ENCODE data around the gene CXXC5.
"Not testable (repeated sequence)": the region's sequence is repeated elsewhere in the genome, so short reads cannot be mapped to it uniquely, and the experiment has no call there.

Gene CXXC5

DNA sequence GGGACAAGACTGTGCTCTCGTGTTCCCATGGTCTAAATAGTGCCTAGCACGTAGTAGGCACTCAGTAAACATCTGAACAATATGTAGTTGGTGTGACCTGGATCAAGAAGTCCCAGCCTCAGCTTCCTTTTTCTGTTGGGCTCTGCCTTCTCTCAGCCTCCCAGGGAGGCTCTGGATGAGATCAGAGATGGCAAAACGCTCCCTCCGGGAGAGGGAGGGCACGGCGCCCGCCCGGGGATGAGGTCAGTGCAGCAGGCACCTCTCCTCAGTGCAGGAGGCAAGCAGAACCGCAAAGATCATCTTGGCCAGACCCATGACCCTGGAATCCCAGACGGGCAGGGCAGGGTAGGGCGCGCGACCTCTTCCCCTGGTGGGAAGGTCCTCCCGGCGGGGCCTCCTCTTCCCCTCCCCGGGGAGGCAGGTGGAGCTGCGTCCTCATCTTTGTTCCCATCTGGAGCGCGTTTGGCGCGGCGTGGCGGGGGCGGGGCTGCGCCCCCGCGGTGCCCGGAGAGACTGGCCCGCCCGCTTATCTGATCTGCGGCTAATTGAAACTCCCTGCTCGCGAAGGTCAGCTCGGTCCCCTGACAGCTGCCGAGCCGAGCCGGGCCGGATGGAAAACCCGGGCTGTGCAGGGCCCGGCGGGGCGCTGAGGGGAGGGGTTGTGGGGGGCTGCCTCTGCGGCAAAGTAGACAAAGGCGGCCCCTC lies 60.9 kb downstream of the CXXC5 start:
- FAIRE-seq: no peak
- no peak for DNase-seq (ENCODE audit: insufficient read length, low spot score)

DNA sequence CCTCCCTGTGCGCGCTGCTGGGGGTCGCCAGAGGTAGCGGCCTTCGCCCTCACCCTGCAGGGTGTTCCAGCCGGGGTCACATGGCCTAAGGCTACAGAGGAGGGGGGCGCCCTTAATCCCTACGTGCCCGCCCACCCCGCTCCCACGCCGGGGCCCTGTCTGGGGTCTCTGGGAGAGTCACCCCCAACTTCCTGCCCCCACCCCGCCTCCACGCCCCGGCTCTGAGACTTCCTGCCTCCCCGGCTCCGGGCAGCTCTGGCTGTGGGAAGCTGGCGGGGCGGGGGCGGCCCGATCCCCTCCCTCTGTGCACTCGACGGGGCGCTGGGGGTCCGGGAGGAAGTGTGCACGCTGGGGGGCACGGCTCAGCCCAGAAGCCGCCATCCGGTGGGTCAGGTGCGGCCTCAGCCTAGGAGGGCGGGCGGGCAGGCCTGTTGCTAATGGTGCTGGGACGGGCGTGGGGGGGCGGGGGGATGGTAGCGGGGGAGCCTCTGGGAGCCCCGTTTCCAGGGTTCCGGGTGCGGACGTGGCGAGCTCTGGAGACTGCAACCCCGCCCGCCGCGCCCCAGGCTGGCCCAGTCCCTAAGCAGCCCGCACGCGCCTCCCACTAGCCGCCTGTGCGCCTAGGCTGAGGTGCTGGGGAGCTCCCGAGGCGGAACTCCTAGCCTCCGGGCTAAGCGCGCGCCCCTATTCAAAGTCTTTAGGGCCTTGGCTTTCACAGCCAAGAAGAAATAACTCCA lies 61.6 kb downstream of the CXXC5 start:
- FAIRE-seq (peak; percentile 83), DNase-seq (ENCODE audit: insufficient read length, low spot score) (no peak)

DNA sequence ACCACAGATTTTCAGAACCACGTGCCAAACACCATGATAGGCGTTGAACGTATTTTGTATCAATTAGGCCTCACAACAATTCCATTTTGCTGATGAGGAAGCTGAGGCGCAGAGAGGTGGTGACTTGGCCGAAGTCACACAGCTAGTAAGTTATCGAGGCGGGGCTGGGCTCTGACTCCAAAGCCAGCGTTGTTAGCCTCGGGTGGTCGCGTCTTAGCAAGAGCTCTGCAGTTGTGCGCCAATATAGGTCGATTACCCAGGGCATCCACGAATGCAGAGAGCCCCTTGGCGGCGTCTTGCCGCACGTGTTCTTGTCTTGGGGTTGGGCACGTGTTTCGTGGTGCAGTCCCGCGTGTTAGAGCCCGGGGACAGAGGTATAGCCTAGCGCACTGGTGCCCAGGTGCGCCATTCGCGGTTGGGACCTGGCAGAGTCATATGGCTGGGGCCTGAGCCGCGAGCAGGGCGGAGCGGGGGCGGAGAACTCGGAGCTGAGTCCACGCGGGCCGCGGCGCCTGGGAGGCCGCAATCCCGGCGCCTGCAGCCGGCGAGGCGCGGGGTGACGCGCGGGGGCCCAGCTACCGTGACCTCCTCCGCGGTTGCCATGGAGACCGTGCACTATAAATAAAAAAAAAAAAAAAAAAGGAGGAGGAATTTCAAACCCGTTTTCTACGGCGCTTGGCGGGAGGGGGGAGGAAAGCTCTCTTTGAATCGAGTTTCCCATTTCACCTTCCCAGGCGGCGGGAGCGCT lies 62.3 kb downstream of the CXXC5 start:
- FAIRE-seq: no peak

DNA sequence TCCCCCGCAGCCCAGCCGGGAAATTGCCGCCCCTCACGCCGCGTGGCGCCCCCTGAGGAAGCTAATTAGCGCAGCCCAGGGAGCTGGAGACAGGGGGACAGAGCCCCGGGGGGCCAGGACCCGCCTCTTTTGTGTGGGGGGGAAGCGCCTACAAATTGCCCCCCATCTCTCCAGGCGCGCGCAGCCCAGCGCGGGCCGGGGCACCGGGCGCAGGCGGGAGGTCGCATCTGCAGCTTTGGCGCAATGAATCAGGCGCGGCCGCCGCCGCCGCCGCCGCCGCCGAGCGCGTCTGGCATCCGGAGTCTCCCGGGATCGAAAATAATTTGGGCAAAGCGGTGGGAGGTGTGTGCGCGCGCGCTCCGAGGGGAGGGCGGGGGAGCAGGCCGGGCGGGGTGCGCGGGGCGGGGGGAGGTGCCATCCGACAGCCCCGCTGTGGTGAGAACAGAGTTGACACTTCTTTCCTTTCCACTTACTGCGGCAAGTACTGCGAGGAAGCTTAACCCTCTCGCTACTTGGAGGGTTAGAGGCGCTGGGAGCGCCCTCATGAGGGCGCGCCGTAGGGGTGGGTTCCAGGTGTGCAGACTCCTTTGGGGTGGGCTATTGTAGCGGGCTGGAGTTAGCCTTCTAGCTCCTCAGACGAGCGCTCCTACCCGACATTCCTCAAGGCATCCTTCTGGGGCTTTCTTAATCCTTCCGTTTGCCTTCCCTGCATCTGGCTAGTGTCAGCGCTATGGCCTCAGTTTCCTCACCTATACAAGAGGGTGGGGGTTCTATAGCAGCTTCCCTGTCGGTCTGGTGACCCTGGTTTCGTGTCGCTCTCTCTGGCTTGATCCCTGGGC lies 63.1 kb downstream of the CXXC5 start:
- DNase-seq (ENCODE audit: insufficient read length, low spot score) (no peak), FAIRE-seq (peak; percentile 69)

More for the DNA sequence above, 62.3 kb downstream of the CXXC5 start:
- DNase-seq (ENCODE audit: insufficient read length, low spot score): no peak

DNA sequence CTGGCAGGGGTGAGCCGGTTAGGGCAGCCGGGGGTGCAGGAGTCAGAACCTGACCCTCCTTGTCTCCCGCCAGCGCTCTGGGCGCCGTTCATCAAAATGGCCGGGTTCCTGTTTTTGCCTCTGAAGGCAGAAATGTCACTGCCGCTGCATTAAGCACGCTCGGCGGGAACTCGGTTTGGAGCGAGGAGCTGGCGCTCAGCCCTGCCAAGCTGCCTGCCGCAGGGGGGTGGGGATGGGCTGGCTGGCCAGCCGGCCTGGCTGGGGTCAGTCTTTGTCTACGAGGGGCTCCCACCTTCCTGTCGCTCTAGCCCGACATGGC lies 63.7 kb downstream of the CXXC5 start:
- no peak for FAIRE-seq

DNA sequence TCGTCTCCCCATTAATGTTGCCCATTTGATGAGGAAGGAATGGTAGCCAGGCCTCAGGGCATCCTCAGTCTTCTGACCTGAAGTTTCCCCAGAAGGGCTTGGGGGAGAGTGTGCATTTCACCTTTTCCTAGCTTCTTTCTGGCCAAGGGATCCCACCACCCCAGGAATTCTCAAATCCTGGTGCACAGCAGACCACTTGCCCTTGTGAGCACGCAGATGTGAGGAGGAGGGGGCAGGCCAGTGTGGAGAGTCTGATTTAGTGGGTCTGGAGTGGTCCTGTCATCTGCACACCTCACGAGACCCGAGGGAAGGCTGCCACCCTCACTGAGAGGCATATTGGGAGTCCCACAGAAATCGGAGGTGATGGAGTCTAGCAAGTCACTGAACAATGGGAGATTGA lies 64.3 kb downstream of the CXXC5 start:
- no peak for FAIRE-seq
- no peak for DNase-seq (ENCODE audit: insufficient read length, low spot score)

More for the DNA sequence above, 63.7 kb downstream of the CXXC5 start:
- no peak for DNase-seq (ENCODE audit: insufficient read length, low spot score)

DNA sequence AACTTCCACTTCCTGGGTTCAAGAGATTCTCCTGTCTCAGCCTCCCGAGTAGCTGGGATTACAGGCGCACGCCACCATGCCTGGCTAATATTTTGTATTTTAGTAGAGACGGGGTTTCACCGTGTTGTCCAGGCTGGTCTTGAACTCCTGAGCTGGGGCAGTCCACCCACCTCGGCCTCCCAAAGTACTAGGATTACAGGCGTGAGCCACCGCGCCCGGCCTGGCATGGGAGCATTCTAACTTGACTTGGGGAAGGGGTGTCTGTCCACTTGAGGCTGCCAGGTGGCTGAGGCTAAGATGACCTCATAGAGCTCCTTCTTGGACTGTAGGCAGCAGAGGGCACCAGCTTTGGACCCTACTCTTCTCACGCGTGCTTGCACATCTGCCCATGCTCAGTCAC lies 65.7 kb downstream of the CXXC5 start:
- not testable (repeated sequence) for DNase-seq (ENCODE audit: insufficient read length, low spot score); FAIRE-seq

DNA sequence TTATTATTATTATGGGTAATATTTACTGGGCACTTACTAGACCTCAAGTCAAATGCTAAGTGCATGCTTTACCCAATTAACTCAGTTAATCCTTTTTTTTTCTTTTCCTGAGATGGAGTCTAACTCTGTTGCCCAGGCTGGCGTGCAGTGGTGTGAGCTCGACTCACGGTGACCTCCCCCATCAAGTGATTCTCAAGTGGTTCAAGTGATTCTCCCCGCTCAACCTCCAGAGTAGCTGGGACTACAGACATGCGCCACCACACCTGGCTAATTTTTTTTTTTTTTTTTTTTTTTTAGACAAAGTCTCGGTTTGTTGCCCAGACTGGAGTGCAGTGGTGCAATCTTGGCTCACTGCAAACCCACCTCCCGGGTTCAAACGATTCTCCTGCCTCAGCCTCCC lies 69.1 kb downstream of the CXXC5 start:
- DNase-seq (ENCODE audit: insufficient read length, low spot score) (no peak), FAIRE-seq (no peak)

DNA sequence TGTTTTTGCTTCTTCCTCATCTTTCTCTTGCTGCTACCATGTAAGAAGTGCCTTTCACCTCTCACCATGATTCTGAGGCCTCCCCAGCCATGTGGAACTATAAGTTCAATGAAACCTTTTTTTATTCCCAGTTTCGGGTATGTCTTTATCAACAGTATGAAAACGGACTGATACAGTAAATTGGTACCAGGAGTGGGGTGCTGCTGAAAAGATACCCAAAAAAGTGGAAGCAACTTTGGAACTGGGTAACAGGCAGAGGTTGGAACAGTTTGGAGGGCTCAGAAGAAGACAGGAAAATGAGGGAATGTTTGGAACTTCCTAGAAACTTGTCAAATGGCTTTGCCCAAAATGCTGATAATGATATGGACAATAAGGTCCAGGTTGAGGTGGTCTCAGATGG lies 70.3 kb downstream of the CXXC5 start:
- not testable (repeated sequence) for DNase-seq (ENCODE audit: insufficient read length, low spot score); FAIRE-seq

DNA sequence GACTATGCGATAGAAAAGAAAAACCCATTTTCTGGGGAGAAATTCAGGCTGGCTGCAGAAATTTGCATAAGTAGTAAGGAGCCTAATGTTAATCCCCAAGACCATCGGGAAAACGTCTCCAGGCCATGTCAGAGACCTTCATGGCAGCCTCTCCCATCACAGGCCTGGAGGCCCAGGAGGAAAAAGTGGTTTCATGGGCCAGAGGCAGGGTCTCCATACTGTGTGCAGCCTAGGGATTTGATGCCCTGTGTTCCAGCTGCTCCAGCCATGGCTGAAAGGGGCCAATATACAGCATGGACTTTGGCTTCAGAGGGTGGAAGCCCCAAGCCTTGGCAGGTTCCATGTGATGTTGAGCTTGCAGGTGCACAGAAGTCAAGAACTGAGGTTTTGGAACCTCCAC lies 71.8 kb downstream of the CXXC5 start:
- not testable (repeated sequence) for FAIRE-seq; DNase-seq (ENCODE audit: insufficient read length, low spot score)

DNA sequence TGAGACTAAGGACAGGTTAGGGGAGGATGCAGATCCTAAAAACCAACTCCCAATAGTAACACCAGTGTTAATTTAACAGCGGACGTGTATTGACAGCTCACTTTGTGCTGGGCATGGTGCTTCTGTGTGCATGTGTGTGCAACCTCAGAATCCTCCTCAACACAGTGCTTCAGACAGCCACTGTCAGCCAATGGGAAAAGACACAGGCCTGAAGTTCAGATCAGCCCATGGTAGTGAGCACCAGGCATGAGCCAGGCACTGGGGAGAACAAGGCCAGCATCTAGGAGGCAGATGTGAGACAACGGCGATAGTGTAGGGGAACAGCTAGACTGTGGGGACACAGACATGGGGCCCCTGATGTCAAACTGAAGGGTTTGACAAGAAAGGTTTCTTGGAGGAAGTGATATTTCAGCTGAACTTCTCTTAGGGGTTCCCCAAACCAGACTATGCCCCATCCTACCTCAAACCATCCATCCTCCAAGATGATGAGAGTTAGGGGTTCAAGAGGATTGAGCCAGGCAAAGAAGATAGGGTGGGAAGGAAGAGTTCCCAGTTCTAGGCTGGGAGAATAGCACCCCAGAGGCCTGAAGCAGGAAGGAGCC lies 75.9 kb downstream of the CXXC5 start:
- FAIRE-seq (no peak), DNase-seq (ENCODE audit: insufficient read length, low spot score) (no peak)

DNA sequence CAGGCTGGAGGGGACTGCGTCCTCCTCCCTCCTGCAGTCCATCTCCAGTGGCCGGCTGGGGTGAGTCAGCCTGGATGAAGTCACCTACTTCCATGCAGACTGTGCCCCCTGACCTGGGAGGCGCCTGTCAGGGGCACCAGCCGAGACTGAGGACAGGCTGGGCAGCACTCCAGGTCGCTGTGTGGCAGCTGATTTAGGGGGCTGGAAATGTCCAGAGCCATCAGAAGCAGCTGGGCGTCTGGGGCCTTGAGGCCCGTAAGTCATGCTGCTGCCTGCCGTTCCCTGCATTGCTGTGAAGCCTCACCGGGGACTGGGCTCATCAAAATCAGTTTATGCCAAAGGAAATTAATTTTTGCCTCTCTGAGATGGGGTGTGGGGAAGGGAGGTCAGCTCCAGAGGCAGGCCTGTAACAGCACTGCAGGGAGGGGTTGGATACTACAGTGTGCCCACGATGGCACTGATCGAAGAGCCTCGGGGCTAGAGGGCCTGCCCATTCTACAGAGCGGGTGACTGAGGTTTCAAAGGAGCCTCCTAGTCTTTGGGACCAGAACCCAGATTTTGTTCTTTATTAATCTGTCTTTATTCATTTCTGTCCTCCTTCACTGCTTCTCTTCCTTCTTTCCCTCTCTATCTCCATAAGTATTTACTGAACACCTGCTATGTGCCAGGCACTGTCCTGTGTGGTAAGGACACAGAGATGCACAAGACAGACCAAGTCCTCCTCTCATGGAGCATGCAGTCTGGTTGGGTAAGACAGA lies 77.1 kb downstream of the CXXC5 start:
- FAIRE-seq: no peak
- DNase-seq (ENCODE audit: insufficient read length, low spot score): no peak

DNA sequence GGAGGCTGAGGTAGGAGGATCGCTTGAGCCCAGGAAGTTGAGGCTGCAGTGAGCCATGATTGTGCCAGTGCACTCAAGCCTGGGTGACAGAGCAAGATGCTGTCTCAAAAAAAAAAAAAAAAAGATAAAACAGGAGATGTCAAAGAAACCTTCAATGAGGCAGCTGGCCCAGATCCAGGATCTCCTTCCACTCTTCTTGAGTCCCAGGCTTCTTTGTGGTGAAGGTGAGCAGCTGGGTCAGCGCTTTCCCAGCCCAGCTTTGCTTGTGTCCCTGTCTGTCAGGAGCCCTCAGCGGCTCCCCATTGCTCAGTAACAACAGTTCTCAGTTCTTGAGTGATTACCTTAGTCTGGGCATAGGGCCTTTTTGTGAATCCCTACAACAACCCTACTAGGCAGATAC lies 78.1 kb downstream of the CXXC5 start:
- FAIRE-seq (no peak), DNase-seq (ENCODE audit: insufficient read length, low spot score) (no peak)

DNA sequence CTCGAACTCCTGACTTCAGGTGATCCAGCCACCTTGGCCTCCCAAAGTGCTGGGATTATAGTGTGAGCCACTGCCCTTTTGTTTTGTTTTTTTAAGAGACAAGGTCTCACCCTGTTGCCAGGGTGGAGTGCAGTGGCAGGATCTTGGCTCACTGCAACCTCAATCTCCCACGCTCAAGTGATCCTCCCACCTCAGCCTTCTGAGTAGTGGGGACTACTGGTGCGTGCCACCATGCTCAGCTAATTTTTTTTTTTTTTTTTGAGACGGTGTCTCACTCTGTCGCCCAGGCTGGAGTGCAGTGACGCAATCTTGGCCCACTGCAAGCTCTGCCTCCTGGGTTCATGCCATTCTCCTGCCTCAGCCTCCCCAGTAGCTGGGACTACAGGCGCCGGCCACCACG lies 79.5 kb downstream of the CXXC5 start:
- FAIRE-seq; DNase-seq (ENCODE audit: insufficient read length, low spot score): not testable (repeated sequence)

DNA sequence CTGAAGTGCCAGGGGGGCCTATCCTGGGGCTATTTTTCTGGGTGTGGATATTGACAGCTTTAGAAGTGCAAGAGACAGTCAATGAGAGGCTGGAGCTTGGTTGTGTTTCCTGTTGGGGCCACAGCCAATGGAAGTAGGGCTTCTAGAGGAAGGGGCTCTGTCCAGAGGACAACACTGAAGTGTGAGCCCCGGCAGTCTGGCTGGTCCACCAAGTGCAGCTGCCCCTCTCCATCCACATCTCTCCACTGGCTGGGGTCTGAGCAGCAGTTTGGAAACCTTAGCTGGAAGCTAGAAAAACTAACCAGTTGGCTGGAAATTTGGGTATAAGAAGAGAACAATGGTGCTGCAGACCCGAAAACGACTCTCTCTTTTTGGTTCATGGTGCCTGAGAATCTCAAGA lies 83.1 kb downstream of the CXXC5 start:
- DNase-seq (ENCODE audit: insufficient read length, low spot score): no peak

DNA sequence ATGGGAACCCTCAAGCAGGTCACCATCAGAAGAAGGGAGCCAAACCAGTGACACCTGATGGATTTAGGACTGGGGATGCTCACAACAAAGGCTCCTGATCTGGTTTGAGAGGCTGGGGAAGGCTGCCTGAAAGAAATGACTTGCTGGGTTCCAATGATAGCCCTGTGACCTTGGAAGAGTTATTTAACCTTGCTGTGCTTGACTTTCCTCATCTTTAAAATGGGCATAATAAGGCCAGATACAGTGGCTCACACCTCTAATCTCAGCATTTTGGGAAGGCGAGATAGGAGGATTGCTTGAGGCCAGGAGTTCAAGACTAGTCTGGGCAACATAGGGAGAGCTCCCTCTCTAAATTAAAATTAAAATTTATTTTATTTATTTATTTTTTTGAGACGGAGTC lies 83.9 kb downstream of the CXXC5 start:
- DNase-seq (ENCODE audit: insufficient read length, low spot score) (no peak), FAIRE-seq (no peak)

More for the DNA sequence above, 83.1 kb downstream of the CXXC5 start:
- FAIRE-seq: no peak

DNA sequence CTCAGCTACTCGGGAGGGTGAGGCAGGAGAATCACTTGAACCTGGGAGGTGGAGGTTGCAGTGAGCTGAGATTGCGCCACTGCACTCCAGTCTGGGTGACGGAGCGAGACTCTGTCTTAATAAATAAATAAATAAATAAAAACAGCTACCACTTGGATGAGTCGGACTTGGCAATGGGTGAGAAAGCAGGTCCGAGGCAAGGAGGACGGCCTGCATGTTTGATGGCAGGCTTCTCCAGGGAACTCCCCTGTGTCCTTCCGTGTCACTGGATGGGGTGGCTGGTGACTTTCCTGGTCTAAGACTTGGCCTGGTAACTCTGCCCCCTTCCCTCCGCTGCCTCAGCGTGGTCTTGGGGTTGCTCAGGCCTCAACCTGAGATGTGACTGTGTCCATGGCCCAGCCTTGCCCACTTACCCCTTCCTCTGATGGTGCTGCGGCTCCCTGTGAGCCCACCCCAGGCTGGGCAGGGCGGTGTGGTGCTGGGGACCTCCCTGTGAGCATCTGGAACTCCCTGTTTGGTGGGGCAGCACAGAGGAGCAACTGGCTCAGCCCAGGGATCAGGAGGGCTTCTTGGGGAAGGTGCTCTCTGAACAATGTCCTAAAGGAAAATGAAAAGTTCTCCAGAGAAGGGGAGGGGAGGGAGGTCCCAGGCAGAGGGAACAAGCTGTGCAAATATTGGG lies 85.0 kb downstream of the CXXC5 start:
- FAIRE-seq (no peak), DNase-seq (ENCODE audit: insufficient read length, low spot score) (no peak)
